Right lobe of liver (tissue), 6 donors: ENCODE data around the gene INTS7. TPM values are rescaled to one million over a fixed set of nuclear protein-coding genes. Genes with fewer than 3 reads are reported as not detected.

Experiments
- ATAC-seq, 4 donors: fragments of 200-7000 bp; cut with Tn5 transposase; one replicate each; pipeline ENCODE4 v1.9.1; 2020; ENCODE audit warnings: mild to moderate bottlenecking in 4 of 4, moderate library complexity in 4 of 4
- DNase-seq, 3 donors: peaks; one replicate each; pipeline ENCODE4 v3.0.0-alpha.2; 2020
- H3K27ac ChIP-seq, 3 donors: fragments of 200-600 bp; one replicate each; pipeline ENCODE4 v1.8.0; 2022
- H3K27me3 ChIP-seq, 2 donors: fragments of 200-600 bp; one replicate each; pipeline ENCODE4 v1.8.0; 2022
- H3K36me3 ChIP-seq, 4 donors: fragments of 200-600 bp; sonication (generic) in 1 of 4; one replicate each; pipeline versions ENCODE4 v1.5.1 to v1.8.0; 2017 to 2022; ENCODE audit warnings: control low read depth in 1 of 4
- H3K4me1 ChIP-seq, 4 donors: fragments of 200-600 bp; sonication (generic) in 1 of 4; one replicate each; pipeline versions ENCODE4 v1.5.1 to v1.8.0; 2017 to 2022; ENCODE audit warnings: control low read depth in 1 of 4
- H3K4me3 ChIP-seq, 3 donors: fragments of 200-600 bp; one replicate each; pipeline ENCODE4 v1.8.0; 2022
- H3K9me3 ChIP-seq, 4 donors: fragments of 200-600 bp; sonication (generic) in 1 of 4; one replicate each; pipeline versions ENCODE4 v1.5.1 to v1.8.0; 2017 to 2022; ENCODE audit warnings: control low read depth in 1 of 4
- POLR2A ChIP-seq: fragments of 450-650 bp; IDR thresholded peaks from one replicate; pipeline ENCODE4 v1.6.1; 2017; ENCODE audit warnings: antibody characterized with exemption, mild to moderate bottlenecking
- WGBS: methylation state at CpG from one replicate; pipeline ENCODE4 v1.1.6; 2018; ENCODE audit warnings: low coverage, low lambda C conversion rate; ENCODE audit not compliant: insufficient coverage; ENCODE audit errors: missing lambda C conversion rate; 5-methylcytosine and 5-hydroxymethylcytosine counted together
- intact Hi-C, 2 donors: fragments of 100-400 bp; cut with DNase I; formaldehyde crosslinking; loops; one replicate each; pipeline versions ENCODE4 v1.11.2 to v1.14.1; 2022
- total RNA-seq, 6 experiments: library from RNA; depleted of rRNA in 2 of 6; stranded (reverse); fragments of >200 nt in 2 of 6; fragmentation: NEBNext Ultra II Directional in 3 of 6; extraction: Animal tissue kit (Norgen Biotek cat#: 25700) in 3 of 6; gene quantifications; one replicate each; pipeline versions ENCODE4 v1.1.0 to v1.2.4, GENCODE V29; 2016 to 2023
- TF ChIP-seq, protein P1 (sequence below), 4 donors: fragments of 200-600 bp in 3 of 4; fragments of 450-650 bp in 1 of 4; IDR thresholded peaks; one replicate each; pipeline versions ENCODE4 v1.5.1 to v1.8.0; 2016 to 2022; ENCODE audit warnings: antibody characterized with exemption in 4 of 4, mild to moderate bottlenecking in 2 of 4
- donor health status: DM: no; HTN: yes; CAD: no.
- donor health status: DM: no; HTN: no; CAD: no.
- donor health status: DM: no; HTN: no; CAD: no.
- donor health status: DM: no; HTN: yes; CAD: no.
- donor health status: DM: no; HTN: yes; CAD: no.

INTS7 gene
- total RNA-seq, 6 experiments from 2014 or later = 5.9 to 14.2 (median 9.6) TPM

DNA sequence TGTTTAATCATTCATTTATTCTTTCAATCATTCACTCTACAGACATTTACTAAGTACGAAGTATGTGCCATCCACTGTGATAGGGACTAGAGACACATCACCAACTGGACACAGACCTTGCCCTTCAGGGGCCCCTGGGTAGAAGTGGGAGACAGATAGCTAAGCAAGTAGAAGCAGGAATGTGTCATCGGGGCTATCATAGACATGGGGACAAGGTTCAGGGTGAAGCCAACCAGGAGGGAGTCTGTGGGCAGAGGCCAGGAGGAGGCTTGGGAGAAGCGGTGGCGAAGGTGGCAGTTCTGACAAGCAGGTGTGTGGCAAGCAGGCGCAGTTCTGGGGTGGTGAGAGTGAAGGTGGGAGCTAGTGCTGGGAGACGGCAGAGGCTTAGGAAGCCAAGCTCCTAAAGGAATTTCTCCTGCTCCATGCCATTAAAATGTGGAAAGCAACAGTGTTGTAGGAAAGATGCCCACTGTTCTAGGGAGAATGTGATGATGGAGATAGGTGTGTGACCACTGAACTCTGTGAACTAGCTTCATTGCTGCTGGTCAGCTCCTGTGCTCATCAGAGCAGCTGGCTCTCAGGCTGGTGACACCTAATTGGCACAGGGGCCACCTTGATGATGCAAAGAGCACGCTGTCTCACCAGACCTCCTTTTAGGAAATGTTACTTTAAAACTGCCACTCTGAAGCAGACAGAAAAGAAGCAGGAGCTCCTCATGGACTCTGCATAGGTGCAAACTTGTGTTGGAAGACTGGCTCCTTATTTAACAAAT lies 125.1 kb downstream of the INTS7 start:
- ATAC-seq = peak; percentile 37 to 64 (median 57)
- Histone ChIP-seq H3K4me1 (peaks cover 0 to 31% (median 10%) of the 10 kb centered on the region in 4 donors), H3K4me3 (no peak overlapping the region), H3K9me3 (no peaks in the 10 kb centered on the region), H3K27me3 (no peaks in the 10 kb centered on the region), H3K27ac (peak overlapping the region; percentile 33 to 98 (median 44)), H3K36me3 (no peaks in the 10 kb centered on the region)
- DNase-seq = peak in 2 of 3 donors; percentile 34 to 72
- intact Hi-C loops = no loop called here
- 40% methylated on average over 6 of the region's 7 CpGs for WGBS
- TF ChIP-seq, protein P1, sequence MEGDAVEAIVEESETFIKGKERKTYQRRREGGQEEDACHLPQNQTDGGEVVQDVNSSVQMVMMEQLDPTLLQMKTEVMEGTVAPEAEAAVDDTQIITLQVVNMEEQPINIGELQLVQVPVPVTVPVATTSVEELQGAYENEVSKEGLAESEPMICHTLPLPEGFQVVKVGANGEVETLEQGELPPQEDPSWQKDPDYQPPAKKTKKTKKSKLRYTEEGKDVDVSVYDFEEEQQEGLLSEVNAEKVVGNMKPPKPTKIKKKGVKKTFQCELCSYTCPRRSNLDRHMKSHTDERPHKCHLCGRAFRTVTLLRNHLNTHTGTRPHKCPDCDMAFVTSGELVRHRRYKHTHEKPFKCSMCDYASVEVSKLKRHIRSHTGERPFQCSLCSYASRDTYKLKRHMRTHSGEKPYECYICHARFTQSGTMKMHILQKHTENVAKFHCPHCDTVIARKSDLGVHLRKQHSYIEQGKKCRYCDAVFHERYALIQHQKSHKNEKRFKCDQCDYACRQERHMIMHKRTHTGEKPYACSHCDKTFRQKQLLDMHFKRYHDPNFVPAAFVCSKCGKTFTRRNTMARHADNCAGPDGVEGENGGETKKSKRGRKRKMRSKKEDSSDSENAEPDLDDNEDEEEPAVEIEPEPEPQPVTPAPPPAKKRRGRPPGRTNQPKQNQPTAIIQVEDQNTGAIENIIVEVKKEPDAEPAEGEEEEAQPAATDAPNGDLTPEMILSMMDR (IDR thresholded peaks at IDR 0.05) = no peak
- TF ChIP-seq POLR2A = no peak

- no peaks in the 10 kb centered on the region for H3K36me3 ChIP-seq
- TF ChIP-seq POLR2A = no peak
- TF ChIP-seq, protein P1 (IDR thresholded peaks at IDR 0.05) = no peak
- H3K9me3 ChIP-seq = no peaks in the 10 kb centered on the region
- H3K4me3 ChIP-seq = peak overlapping the region in 1 of 3 donors; percentile 26
- H3K4me1 ChIP-seq = peaks cover 0 to 34% (median 11%) of the 10 kb centered on the region in 4 donors
- peak; percentile 77 to 89 (median 84) for ATAC-seq
- peak overlapping the region; percentile 79 to 98 (median 87) for H3K27ac ChIP-seq
- intact Hi-C loops = no loop called here
- H3K27me3 ChIP-seq = no peaks in the 10 kb centered on the region
- peak in 2 of 3 donors; percentile 49 to 60 for DNase-seq
- WGBS = 21% methylated on average over 6 of the region's 9 CpGs
Observed at GRCh38 chr1:211909395-211909794, 126.0 kb downstream of the INTS7 start.

DNA sequence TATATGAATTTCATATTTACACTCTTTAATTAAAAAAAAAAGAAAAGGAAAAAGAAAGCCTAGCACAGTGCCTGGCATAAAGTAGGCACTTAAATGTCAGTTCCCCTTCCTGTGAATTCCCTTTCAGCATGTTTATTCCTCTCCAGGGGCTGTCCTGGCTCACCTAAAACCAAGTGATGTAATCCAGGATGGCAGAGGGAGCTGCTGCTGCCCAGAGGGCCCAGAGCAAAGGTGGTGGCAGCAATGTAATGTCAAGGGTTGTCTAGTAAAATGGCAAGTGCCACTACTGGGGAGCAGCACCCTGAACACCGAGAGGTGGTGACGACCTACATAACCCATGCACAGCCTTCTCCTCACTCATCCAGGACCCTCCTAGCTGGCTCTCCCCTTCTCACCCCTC lies 126.4 kb downstream of the INTS7 start:
- intact Hi-C loops = no loop called here
- H3K4me1 ChIP-seq = peaks cover 0 to 38% (median 13%) of the 10 kb centered on the region in 4 donors
- H3K27me3 ChIP-seq = no peaks in the 10 kb centered on the region
- WGBS = 35% methylated on average over 2 of the region's 2 CpGs
- H3K36me3 ChIP-seq = no peaks in the 10 kb centered on the region
- peak overlapping the region in 1 of 3 donors; percentile 26 for H3K4me3 ChIP-seq
- ATAC-seq (peak; percentile 69 to 87 (median 84)), DNase-seq (peak; percentile 48 to 78 (median 77))
- no peaks in the 10 kb centered on the region for H3K9me3 ChIP-seq
- TF ChIP-seq, protein P1 (IDR thresholded peaks at IDR 0.05) = no peak
- peak; percentile 23 for TF ChIP-seq POLR2A
- peak overlapping the region; percentile 79 to 98 (median 87) for H3K27ac ChIP-seq

DNA sequence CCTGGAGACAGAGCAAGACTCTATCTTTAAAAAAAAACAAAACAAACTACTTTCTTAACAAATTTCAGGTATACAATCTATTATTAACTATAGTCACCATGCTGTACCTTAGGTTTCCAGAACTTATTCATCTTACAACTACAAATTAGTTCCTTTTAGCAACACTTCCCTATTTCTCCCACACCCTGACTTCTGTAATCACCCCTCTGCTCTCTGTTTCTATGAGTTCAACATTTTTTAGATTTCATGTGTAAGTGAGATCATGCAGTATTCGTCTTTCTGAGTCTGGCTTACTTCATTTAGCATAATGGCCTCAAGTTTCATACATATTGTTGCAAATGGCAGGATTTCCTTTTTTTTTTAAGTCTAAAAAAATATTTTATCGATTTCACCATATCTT lies 126.9 kb downstream of the INTS7 start:
- 39% methylated on average over 2 of the region's 2 CpGs for WGBS
- Histone ChIP-seq H3K27me3 (no peaks in the 10 kb centered on the region), H3K36me3 (no peaks in the 10 kb centered on the region), H3K4me1 (peaks cover 0 to 42% (median 16%) of the 10 kb centered on the region in 4 donors), H3K9me3 (no peaks in the 10 kb centered on the region), H3K27ac (peak overlapping the region; percentile 79 to 98 (median 87)), H3K4me3 (no peak overlapping the region)
- intact Hi-C loops = no loop called here
- ATAC-seq (no peak), DNase-seq (no peak)
- TF ChIP-seq, protein P1 (IDR thresholded peaks at IDR 0.05) = no peak
- TF ChIP-seq POLR2A = no peak
